IMR-90 (cell line): ENCODE data around the gene PAPPA. TPM values are rescaled to one million over a fixed set of nuclear protein-coding genes. Genes with fewer than 3 reads are reported as not detected.

Source experiments
- ATAC-seq: fragments of 200-7000 bp; cut with Tn5 transposase; 2 replicates; pipeline ENCODE4 v1.9.1; 2020; ENCODE audit warnings: low read depth, mild to moderate bottlenecking, moderate library complexity
- BruUV-seq: library from RNA; stranded (reverse); fragments of 400-500 nt; replicated peaks from 2 replicates; lab custom pipeline; 2021; lab: Mats Ljungman, UMichigan
- CTCF ChIA-PET: fragments of 300-600 bp; formaldehyde crosslinking; extraction: SDS; loops from one replicate; lab custom pipeline; 2021; ENCODE audit warnings: antibody characterized with exemption; lab: Yijun Ruan, JAX
- POLR2A ChIA-PET: fragments of 300-600 bp; sonication (Branson Sonifier 250); formaldehyde crosslinking; loops from one replicate; lab custom pipeline; 2022; ENCODE audit warnings: antibody characterized with exemption; ENCODE audit not compliant: unreplicated experiment; lab: Charles Lee
- DNase-seq: peaks from one replicate; pipeline ENCODE4 v3.0.0; 2013
- H2AFZ ChIP-seq: replicated peaks from 2 replicates; pipeline ENCODE3; 2013; ENCODE audit warnings: low read length, mild to moderate bottlenecking; ENCODE audit not compliant: poor library complexity
- H2AK5ac ChIP-seq: 2 replicates; pipeline ENCODE4 v1.6.1; 2013; ENCODE audit warnings: low read depth, low read length, inconsistent platforms
- H2AK9ac ChIP-seq: replicated peaks from 2 replicates; pipeline ENCODE3; 2013; ENCODE audit warnings: mild to moderate bottlenecking, low read depth, low read length, moderate library complexity; ENCODE audit not compliant: poor library complexity
- H2BK120ac ChIP-seq: 2 replicates; pipeline ENCODE4 v1.6.1; 2013; ENCODE audit warnings: low read depth, low read length, inconsistent platforms
- H2BK15ac ChIP-seq: 3 replicates; pipeline ENCODE4 v1.6.1; 2013; ENCODE audit warnings: low read depth, low read length, inconsistent platforms
- H2BK20ac ChIP-seq: 2 replicates; pipeline ENCODE4 v1.6.1; 2013; ENCODE audit warnings: low read depth, mild to moderate bottlenecking, inconsistent platforms, low read length, moderate library complexity
- H2BK5ac ChIP-seq: 2 replicates; pipeline ENCODE4 v1.6.1; 2013; ENCODE audit warnings: mild to moderate bottlenecking, low read depth, low read length, inconsistent platforms; ENCODE audit not compliant: poor library complexity, severe bottlenecking
- H3K14ac ChIP-seq: replicated peaks from 2 replicates; pipeline ENCODE4 v1.6.1; 2013; ENCODE audit warnings: low read depth, low read length, inconsistent platforms
- H3K18ac ChIP-seq: 2 replicates; pipeline ENCODE4 v1.6.1; 2013; ENCODE audit warnings: low read depth, low read length, control low read depth
- H3K23ac ChIP-seq: 2 replicates; pipeline ENCODE4 v1.6.1; 2013; ENCODE audit warnings: low read depth, low read length, inconsistent platforms
- H3K27ac ChIP-seq: 2 replicates; pipeline ENCODE4 v1.5.1; 2013; ENCODE audit warnings: mild to moderate bottlenecking, control low read depth, low read length; ENCODE audit not compliant: insufficient read depth
- H3K27me3 ChIP-seq: 2 replicates; pipeline ENCODE4 v1.6.1; 2013; ENCODE audit warnings: low read length; ENCODE audit not compliant: control insufficient read depth, insufficient read depth
- H3K36me3 ChIP-seq: 2 replicates; pipeline ENCODE4 v1.6.1; 2013; ENCODE audit warnings: low read length, mixed read lengths; ENCODE audit not compliant: control insufficient read depth, insufficient read depth
- H3K4ac ChIP-seq: 2 replicates; pipeline ENCODE4 v1.6.1; 2013; ENCODE audit warnings: low read depth, low read length, inconsistent platforms
- H3K4me1 ChIP-seq: 2 replicates; pipeline ENCODE4 v1.6.1; 2013; ENCODE audit warnings: low read length, mixed read lengths; ENCODE audit not compliant: control insufficient read depth, insufficient read depth
- H3K4me2 ChIP-seq: 2 replicates; pipeline ENCODE4 v1.6.1; 2013; ENCODE audit warnings: low read depth, mild to moderate bottlenecking, control low read depth, low read length, moderate library complexity
- H3K4me3 ChIP-seq: 2 replicates; pipeline ENCODE4 v1.5.1; 2013; ENCODE audit warnings: low read depth, mild to moderate bottlenecking, control low read depth, low read length, moderate library complexity; ENCODE audit not compliant: insufficient read depth
- H3K56ac ChIP-seq: 2 replicates; pipeline ENCODE4 v1.6.1; 2013; ENCODE audit warnings: low read length, inconsistent platforms; ENCODE audit not compliant: insufficient read depth; ENCODE audit errors: extremely low read depth
- H3K79me1 ChIP-seq, 2 experiments: 2 replicates each; pipeline ENCODE4 v1.6.1; 2013; ENCODE audit warnings: low read length in 2 of 2, inconsistent platforms in 1 of 2, low read depth in 1 of 2
- H3K9ac ChIP-seq: 2 replicates; pipeline ENCODE4 v1.6.1; 2013; ENCODE audit warnings: low read depth, low read length, control low read depth
- H3K9me1 ChIP-seq: 2 replicates; pipeline ENCODE4 v1.6.1; 2013; ENCODE audit warnings: low read length, inconsistent platforms; ENCODE audit not compliant: insufficient read depth
- H3K9me3 ChIP-seq: 2 replicates; pipeline ENCODE4 v1.6.1; 2013; ENCODE audit warnings: low read length; ENCODE audit not compliant: control insufficient read depth, insufficient read depth
- H4K20me1 ChIP-seq: 2 replicates; pipeline ENCODE4 v1.6.1; 2013; ENCODE audit warnings: low read length, inconsistent platforms; ENCODE audit not compliant: insufficient read depth
- H4K5ac ChIP-seq: 2 replicates; pipeline ENCODE4 v1.6.1; 2013; ENCODE audit warnings: mild to moderate bottlenecking, low read depth, low read length, control low read depth
- H4K8ac ChIP-seq, 2 experiments: 2 replicates each; pipeline ENCODE4 v1.6.1; 2013; ENCODE audit warnings: low read depth in 2 of 2, low read length in 2 of 2, control low read depth in 1 of 2, inconsistent platforms in 1 of 2
- H4K91ac ChIP-seq: 2 replicates; pipeline ENCODE4 v1.6.1; 2013; ENCODE audit warnings: low read depth, low read length, inconsistent platforms; ENCODE audit not compliant: insufficient read depth
- CTCF ChIP-seq: conservative IDR thresholded peaks from 2 replicates; pipeline ENCODE4 v1.5.1; 2012; ENCODE audit warnings: mild to moderate bottlenecking, low read depth, low read length, improper control_type of control experiment
- WGBS, 2 experiments: methylation state at CpG; one replicate each; pipeline versions ENCODE4 v1.1.5 to v1.1.7; 2013; ENCODE audit warnings: missing lambda C conversion rate in 2 of 2; ENCODE audit not compliant: insufficient read length in 1 of 2; ENCODE audit errors: extremely low coverage in 2 of 2; 5-methylcytosine and 5-hydroxymethylcytosine counted together
- dilution Hi-C: fragments of 300-500 bp; cut with HindIII; formaldehyde crosslinking; loops from one replicate; pipeline ENCODE4 v1.14.3; 2018; ENCODE audit warnings: low sequenced_read_pairs; ENCODE audit not compliant: unreplicated experiment
- in situ Hi-C: fragments of 300-500 bp; cut with MboI; formaldehyde crosslinking; loops from 3 replicates; pipeline ENCODE4 v1.14.3; 2019; ENCODE audit warnings: low sequenced_read_pairs, inconsistent platforms, mixed read lengths
- intact Hi-C: fragments of 100-400 bp; cut with micrococcal nuclease; formaldehyde crosslinking; loops from 2 replicates; pipeline ENCODE4 v1.10.0; 2022
- polyA plus RNA-seq, 3 experiments: library from polyadenylated mRNA; depleted of rRNA; stranded (reverse); fragments of >200 nt; gene quantifications; 2 replicates each; pipeline ENCODE4 v1.2.3, GENCODE V29; 2012; ENCODE audit warnings: low replicate concordance in 1 of 3
- total RNA-seq: library from RNA; depleted of rRNA; stranded (reverse); fragments of >200 nt; gene quantifications from 2 replicates; pipeline ENCODE4 v1.2.3, GENCODE V29; 2012
- TF ChIP-seq, protein P1 (sequence below): fragments of 150-350 bp; IDR thresholded peaks from 2 replicates; pipeline ENCODE4 v1.6.1; 2017; ENCODE audit warnings: mild to moderate bottlenecking, antibody characterized with exemption, low read length, low read depth

Gene PAPPA
- total and polyA plus RNA-seq, 2 of the 4 experiments (the other 2 are of a cell fraction) = 8.3 to 12.4 TPM

GRCh38 chr9:116332090-116332489 lies 178.5 kb downstream of the PAPPA start:
- Histone ChIP-seq H3K9me1 (peaks cover 10% of the 10 kb centered on the region), H3K56ac (no peak overlapping the region), H3K4ac (no peak overlapping the region), H2BK120ac (no peak overlapping the region), H2BK15ac (no peak overlapping the region), H2AFZ (no peak overlapping the region), H4K20me1 (peaks cover 18% of the 10 kb centered on the region; the same call in 1 of the 2 replicates), H3K27me3 (no peaks in the 10 kb centered on the region), H3K23ac (no peak overlapping the region), H2BK20ac (no peak overlapping the region), H3K79me1 (peaks cover 0 to 4% of the 10 kb centered on the region in 2 experiments; a peak in 1 of 4 replicates), H3K27ac (no peak overlapping the region), H4K91ac (no peak overlapping the region), H2BK5ac (no peak overlapping the region), H3K36me3 (peaks cover 54% of the 10 kb centered on the region), H2AK5ac (no peak overlapping the region), H4K8ac (no peak overlapping the region), H3K18ac (no peak overlapping the region), H3K9me3 (no peaks in the 10 kb centered on the region), H2AK9ac (no peak overlapping the region), H3K9ac (no peak overlapping the region), H3K4me3 (no peak overlapping the region), H3K14ac (no peak overlapping the region), H4K5ac (no peak overlapping the region), H3K4me2 (no peak overlapping the region), H3K4me1 (peaks cover 13% of the 10 kb centered on the region)
- 97% methylated on average over 4 of the region's 6 CpGs; no CpG with 5 or more reads in 1 of the 2 experiments for WGBS, 2 experiments
- CTCF ChIA-PET = interaction anchor here (1.5 kb wide), 1 partner anchor 180 kb away, joined by 3 read pairs; no protein-coding TSS in a partner anchor
- dilution Hi-C loops = no loop called here
- in situ Hi-C loops = no loop called here
- ATAC-seq (no peak), DNase-seq (no peak)
- POLR2A ChIA-PET = no interaction called here
- no peak for TF ChIP-seq CTCF
- TF ChIP-seq, protein P1, sequence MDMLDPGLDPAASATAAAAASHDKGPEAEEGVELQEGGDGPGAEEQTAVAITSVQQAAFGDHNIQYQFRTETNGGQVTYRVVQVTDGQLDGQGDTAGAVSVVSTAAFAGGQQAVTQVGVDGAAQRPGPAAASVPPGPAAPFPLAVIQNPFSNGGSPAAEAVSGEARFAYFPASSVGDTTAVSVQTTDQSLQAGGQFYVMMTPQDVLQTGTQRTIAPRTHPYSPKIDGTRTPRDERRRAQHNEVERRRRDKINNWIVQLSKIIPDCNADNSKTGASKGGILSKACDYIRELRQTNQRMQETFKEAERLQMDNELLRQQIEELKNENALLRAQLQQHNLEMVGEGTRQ = 0 out of 2 replicates have a peak, but pooled peaks have one; percentile 11
- intact Hi-C loops = no loop called here
- BruUV-seq = no TSS peak
